Cardiac fibroblast (primary cell): ENCODE data around the gene PDZD7.

Experiments
- DNase-seq, 2 donors: peaks; one replicate each; pipeline versions ENCODE4 v3.0.0 to v3.0.0-alpha.2; 2010; ENCODE audit warnings: low read depth in 2 of 2
- H3K4me3 ChIP-seq, 2 donors: replicated peaks in 1 of 2; 1 replicate in 1 of 2; 2 replicates in 1 of 2; pipeline ENCODE4 v1.5.1; 2011; ENCODE audit warnings: low read depth in 2 of 2, low read length in 2 of 2, mild to moderate bottlenecking in 2 of 2, moderate library complexity in 1 of 2
- CTCF ChIP-seq: IDR thresholded peaks from one replicate; pipeline ENCODE4 v1.5.1; 2011; ENCODE audit warnings: low read depth, mild to moderate bottlenecking, low read length, inconsistent platforms

Gene PDZD7

GRCh38 chr10:101055411-101055810 lies 24.5 kb upstream of the PDZD7 start:
- no peak for TF ChIP-seq CTCF
- no peak for DNase-seq
- no peak overlapping the region for H3K4me3 ChIP-seq

GRCh38 chr10:101054876-101055275 lies 23.9 kb upstream of the PDZD7 start:
- TF ChIP-seq CTCF = no peak
- no peak for DNase-seq
- no peak overlapping the region for H3K4me3 ChIP-seq

- DNase-seq = no peak
- no peak overlapping the region for H3K4me3 ChIP-seq
- TF ChIP-seq CTCF = no peak
Observed at GRCh38 chr10:101054351-101054750, 23.4 kb upstream of the PDZD7 start.

- DNase-seq = peak; percentile 36 to 68
- TF ChIP-seq CTCF = no peak
- no peak overlapping the region for H3K4me3 ChIP-seq
Observed at GRCh38 chr10:101053516-101053915, 22.6 kb upstream of the PDZD7 start.

GRCh38 chr10:101052285-101052684 lies 21.4 kb upstream of the PDZD7 start:
- H3K4me3 ChIP-seq = no peak overlapping the region
- no peak for TF ChIP-seq CTCF
- DNase-seq = peak; percentile 77 to 80

GRCh38 chr10:101050208-101051069 lies 19.5 kb upstream of the PDZD7 start:
- peak; percentile 56 to 57 for DNase-seq
- H3K4me3 ChIP-seq = peak overlapping the region; percentile 4 to 13
- TF ChIP-seq CTCF = peak; percentile 67
